Measurements from ENCODE around the gene GNA12.
"Not testable (repeated sequence)": the region's sequence is repeated elsewhere in the genome, so short reads cannot be mapped to it uniquely, and the experiment has no call there.

- not testable (repeated sequence) for TF ChIP-seq CTCF (IDR thresholded peaks at IDR 0.05; ENCODE audit: insufficient read depth, low read length, poor library complexity, severe bottlenecking); EZH2phosphoT487 (conservative IDR thresholded peaks at IDR 0.05; ENCODE audit: low read length)
Observed at GRCh38 chr7:2743523-2744185, 100.5 kb downstream of the GNA12 start.

Data from SU-DHL-6 (cell line).